Measurements from ENCODE around the gene ANKRD60.

Gene ANKRD60

DNA sequence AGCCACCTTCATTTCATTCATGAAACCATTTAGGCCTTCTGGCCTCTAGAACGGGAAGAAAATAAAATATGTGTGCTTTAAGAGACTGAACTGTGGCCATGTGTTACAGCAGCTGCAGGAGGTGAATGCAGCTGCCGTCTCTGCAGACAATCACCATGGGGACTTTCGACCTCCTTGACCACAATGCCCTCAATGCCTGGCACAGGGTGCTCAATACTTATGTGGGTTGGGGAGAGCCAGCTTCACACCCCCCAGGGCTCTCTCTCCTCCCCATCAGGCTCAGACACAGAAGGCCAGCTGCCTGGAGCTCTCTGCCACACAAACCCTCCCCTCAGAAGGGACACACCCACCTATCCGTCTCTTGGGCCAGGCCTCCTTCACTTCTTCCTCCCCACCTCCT lies 43.5 kb downstream of the ANKRD60 start:
- no peak for DNase-seq

DNA sequence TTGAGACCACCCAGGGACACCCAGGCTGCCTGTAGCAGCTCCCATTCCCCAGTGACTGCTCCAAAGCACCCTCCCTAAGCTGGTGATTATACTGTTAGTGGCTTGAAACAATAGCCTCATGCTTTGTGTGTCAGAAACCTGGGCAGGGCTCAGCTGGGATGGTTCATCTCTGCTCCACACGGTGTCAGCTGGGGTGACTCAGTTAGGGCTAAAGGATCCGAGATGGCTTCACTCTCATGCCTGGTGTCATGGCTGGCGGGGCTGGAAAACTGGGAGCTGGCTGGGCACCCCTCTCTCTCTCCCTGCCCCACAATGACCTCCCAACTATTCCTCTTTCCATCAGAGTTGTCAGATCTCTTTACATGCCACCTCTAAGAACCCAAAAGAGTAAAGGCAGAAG lies 44.4 kb downstream of the ANKRD60 start:
- DNase-seq = no peak

DNA sequence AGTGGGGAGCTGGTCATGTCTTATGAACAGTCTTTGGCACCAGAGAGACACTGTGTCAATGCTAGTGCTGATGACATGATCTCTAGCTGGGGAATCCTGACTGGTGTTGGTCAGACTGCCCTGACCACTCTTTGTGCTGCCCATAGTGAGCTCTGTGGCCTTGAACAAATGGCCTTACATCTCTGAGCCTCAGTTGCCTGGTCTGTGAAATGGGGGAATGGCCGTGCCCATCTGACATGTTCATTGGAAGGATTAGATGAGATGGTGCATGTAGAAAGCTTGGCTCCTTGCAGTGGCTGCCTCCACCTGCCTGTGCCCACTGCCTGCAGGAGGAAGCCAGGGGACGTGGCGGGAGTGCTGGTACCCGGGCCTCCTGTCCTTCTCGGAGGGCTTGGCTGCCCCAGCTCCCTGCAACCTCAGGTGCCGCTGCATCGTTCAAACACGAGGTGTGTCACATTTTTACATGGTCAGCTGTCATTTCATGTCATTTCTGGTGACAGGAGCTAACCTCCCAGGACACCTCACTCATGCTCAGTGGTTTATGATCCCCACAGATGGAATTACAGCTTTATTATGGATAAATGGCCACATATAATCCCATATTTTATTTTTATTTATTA lies 45.8 kb downstream of the ANKRD60 start:
- DNase-seq = no peak

GRCh38 chr20:58179432-58180099 lies 48.9 kb downstream of the ANKRD60 start:
- DNase-seq = peak; percentile 52

GRCh38 chr20:58179083-58179431 lies 49.4 kb downstream of the ANKRD60 start:
- DNase-seq = no peak

DNA sequence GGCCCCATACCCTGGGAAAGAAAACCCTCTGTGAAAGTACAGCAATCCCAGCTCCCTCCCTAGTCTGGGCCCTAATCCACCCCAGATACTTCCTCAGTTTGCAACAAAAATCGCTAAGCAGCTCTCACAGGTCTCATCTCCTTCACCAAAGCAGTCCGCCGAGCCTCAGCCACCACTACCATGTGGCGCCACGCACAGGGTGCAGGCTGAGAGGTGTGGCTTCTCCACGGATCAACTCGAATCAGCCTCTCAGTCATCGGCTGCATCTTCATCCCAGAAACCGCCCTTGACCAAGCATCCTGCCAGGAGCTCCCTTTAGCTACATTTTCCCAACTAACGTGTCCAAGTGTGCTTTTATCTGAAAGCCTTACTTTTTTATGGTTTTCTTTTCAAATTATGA lies 50.7 kb downstream of the ANKRD60 start:
- DNase-seq = no peak

- DNase-seq = no peak
These were observed 52.6 kb downstream of the ANKRD60 start for GRCh38 chr20:58175836-58176235.

- no peak for DNase-seq
These were observed 53.0 kb downstream of the ANKRD60 start for GRCh38 chr20:58175425-58175824.

DNA sequence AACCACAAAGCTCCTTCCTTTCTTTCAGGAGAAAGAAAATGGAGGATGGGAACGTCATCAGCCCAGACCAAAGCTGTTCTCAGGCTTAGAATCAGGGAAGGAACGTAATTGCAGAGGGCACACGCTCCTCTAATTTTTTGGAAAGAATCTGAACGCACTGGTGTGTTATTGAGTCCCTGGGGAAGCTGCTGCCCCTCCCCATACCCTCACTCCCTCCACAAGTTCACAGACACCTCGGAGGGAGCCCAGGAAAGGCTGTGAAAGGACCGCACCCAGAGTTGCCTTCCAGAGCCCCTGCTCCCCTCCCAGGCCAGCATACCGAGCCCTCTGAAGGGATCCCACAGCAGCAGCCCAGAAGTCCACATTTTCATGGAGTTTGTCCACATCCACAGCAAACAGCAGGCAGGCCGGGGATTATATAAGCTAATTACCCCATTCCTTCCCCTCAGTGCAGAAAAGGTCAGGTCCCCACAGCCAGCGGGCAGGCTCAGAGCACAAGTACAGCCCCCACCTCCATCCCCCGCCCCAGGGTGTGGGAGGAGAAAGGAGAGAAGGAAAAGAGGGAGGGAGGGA lies 53.7 kb downstream of the ANKRD60 start:
- DNase-seq = no peak

GRCh38 chr20:58173930-58174707 lies 54.3 kb downstream of the ANKRD60 start:
- DNase-seq = no peak

GRCh38 chr20:58173091-58173490 lies 55.4 kb downstream of the ANKRD60 start:
- DNase-seq = no peak

- DNase-seq = no peak
These were observed 56.5 kb downstream of the ANKRD60 start for GRCh38 chr20:58171796-58172425.

- DNase-seq = no peak
These were observed 59.0 kb downstream of the ANKRD60 start for GRCh38 chr20:58169450-58169849.

DNA sequence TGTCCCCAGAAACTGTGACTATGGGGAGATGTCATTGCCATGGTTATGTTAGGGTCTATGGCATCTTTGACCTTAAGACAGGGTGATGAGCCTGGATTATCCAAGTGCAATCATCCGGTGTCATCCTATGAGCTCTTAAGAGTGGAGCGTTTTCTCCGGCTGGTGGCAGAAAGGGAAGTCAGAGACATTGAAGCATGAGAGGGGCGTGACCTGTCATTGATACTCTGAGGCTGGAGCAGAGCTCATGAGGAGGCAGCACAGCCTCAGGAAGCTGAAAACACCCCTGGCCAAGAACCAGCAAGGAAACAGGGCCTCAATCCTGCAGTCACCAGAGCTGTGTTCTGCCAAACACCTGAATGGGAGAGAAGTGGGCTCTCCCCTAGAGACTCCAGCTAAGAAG lies 59.6 kb downstream of the ANKRD60 start:
- DNase-seq = no peak

GRCh38 chr20:58167759-58168158 lies 60.7 kb downstream of the ANKRD60 start:
- no peak for DNase-seq
